GM13976 (cell line): ENCODE measurements around the gene TRIM23.

ENCODE experiments used
- DNase-seq: peaks from one replicate; pipeline ENCODE4 v3.0.0; 2012; ENCODE audit warnings: low spot score
- CTCF ChIP-seq: IDR thresholded peaks from 2 replicates; pipeline ENCODE4 v1.5.1; 2012; ENCODE audit warnings: borderline replicate concordance, mild to moderate bottlenecking; ENCODE audit not compliant: insufficient read depth; ENCODE audit errors: extremely low read depth, missing control alignments, control extremely low read depth
- in situ Hi-C: fragments of 300-500 bp; cut with MboI; formaldehyde crosslinking; loops from one replicate; pipeline ENCODE4 v1.12.0; 2022; ENCODE audit warnings: low sequenced_read_pairs, mixed read lengths, inconsistent platforms; ENCODE audit not compliant: unreplicated experiment

TRIM23 gene

GRCh38 chr5:65570598-65571226, 53.4 kb downstream of the TRIM23 start:
- TF ChIP-seq CTCF = no peak
- DNase-seq = no peak
- in situ Hi-C loops = no loop called here

- DNase-seq = no peak
- TF ChIP-seq CTCF = no peak
- in situ Hi-C loops = no loop called here
These were observed 57.6 kb downstream of the TRIM23 start for GRCh38 chr5:65566505-65566904.

GRCh38 chr5:65563777-65564176, 60.4 kb downstream of the TRIM23 start:
- in situ Hi-C loops = no loop called here
- no peak for TF ChIP-seq CTCF
- no peak for DNase-seq

- no peak for TF ChIP-seq CTCF
- in situ Hi-C loops = no loop called here
These were observed 61.1 kb downstream of the TRIM23 start, which contains the start of the genes CENPK and PPWD1 for GRCh38 chr5:65562731-65563701. TSS of gene CENPK (minus strand) at chr5:65563168. CDS start at chr5:65554907, 8,261 bp downstream. TSS of gene PPWD1 (plus strand) at chr5:65563296. CDS start at chr5:65563311, 15 bp downstream.

GRCh38 chr5:65556718-65557117, 67.4 kb downstream of the TRIM23 start:
- no peak for TF ChIP-seq CTCF
- in situ Hi-C loops = no loop called here
- no peak for DNase-seq

More at GRCh38 chr5:65562731-65563701, 61.1 kb downstream of the TRIM23 start, which contains the start of the genes CENPK and PPWD1:
- DNase-seq = peak; percentile 91

- DNase-seq = no peak
- in situ Hi-C loops = no loop called here
- TF ChIP-seq CTCF = no peak
These were observed 68.0 kb downstream of the TRIM23 start for GRCh38 chr5:65556181-65556580.
